Thyroid gland (tissue), 4 donors: ENCODE results near the gene FKBP11. TPM values are rescaled to one million over a fixed set of nuclear protein-coding genes. Genes with fewer than 3 reads are reported as not detected.

ENCODE experiments used
- DNase-seq, 2 donors: peaks; one replicate each; pipeline ENCODE4 v3.0.0-alpha.2; 2019
- H3K27ac ChIP-seq, 3 donors: fragments of 200-600 bp; sonication (generic); 1 replicate in 2 of 3; 2 replicates in 1 of 3; pipeline ENCODE4 v1.5.1; 2016 to 2019; ENCODE audit warnings: mild to moderate bottlenecking in 1 of 3, moderate library complexity in 1 of 3
- H3K27me3 ChIP-seq: fragments of 200-600 bp; sonication (generic); one replicate; pipeline ENCODE4 v1.5.1; 2019
- H3K36me3 ChIP-seq, 2 donors: fragments of 200-600 bp; sonication (generic); one replicate each; pipeline ENCODE4 v1.5.1; 2016 to 2019
- H3K4me1 ChIP-seq, 2 donors: fragments of 200-600 bp; sonication (generic); one replicate each; pipeline ENCODE4 v1.5.1; 2017 to 2019
- H3K4me3 ChIP-seq, 3 donors: fragments of 200-600 bp; sonication (generic); replicated peaks in 1 of 3; 1 replicate in 2 of 3; 2 replicates in 1 of 3; pipeline ENCODE4 v1.5.1; 2016; ENCODE audit warnings: mild to moderate bottlenecking in 1 of 3
- H3K9me3 ChIP-seq: fragments of 200-600 bp; sonication (generic); one replicate; pipeline ENCODE4 v1.5.1; 2017
- POLR2A ChIP-seq, 2 donors: fragments of 450-650 bp; IDR thresholded peaks; one replicate each; pipeline ENCODE4 v1.6.1; 2017; ENCODE audit warnings: antibody characterized with exemption in 2 of 2, mild to moderate bottlenecking in 2 of 2, moderate library complexity in 1 of 2
- WGBS, 2 donors: methylation state at CpG; one replicate each; pipeline ENCODE4 v1.1.5; 2017; 5-methylcytosine and 5-hydroxymethylcytosine counted together
- intact Hi-C: fragments of 100-400 bp; cut with DNase I; formaldehyde crosslinking; loops from one replicate; pipeline ENCODE4 v1.15.1; 2023
- total RNA-seq, 4 donors: library from RNA; depleted of rRNA; stranded (reverse); fragments of >200 nt; gene quantifications; one replicate each; pipeline ENCODE4 v1.2.3, GENCODE V29; 2016
- TF ChIP-seq, protein P1 (sequence below), 6 experiments: fragments of 200-600 bp in 3 of 6; fragments of 450-650 bp in 3 of 6; sonication (generic) in 3 of 6; IDR thresholded peaks; one replicate each; pipeline ENCODE4 v1.5.1; 2016 to 2019; ENCODE audit warnings: antibody characterized with exemption in 6 of 6, mild to moderate bottlenecking in 2 of 6, inconsistent platforms in 1 of 6, moderate library complexity in 1 of 6

Gene FKBP11
- total RNA-seq: 10 to 100 TPM in 3 of 4 donors, 1 to 10 TPM in 1; 9.0 to 20.1 (median 16.5) TPM

DNA sequence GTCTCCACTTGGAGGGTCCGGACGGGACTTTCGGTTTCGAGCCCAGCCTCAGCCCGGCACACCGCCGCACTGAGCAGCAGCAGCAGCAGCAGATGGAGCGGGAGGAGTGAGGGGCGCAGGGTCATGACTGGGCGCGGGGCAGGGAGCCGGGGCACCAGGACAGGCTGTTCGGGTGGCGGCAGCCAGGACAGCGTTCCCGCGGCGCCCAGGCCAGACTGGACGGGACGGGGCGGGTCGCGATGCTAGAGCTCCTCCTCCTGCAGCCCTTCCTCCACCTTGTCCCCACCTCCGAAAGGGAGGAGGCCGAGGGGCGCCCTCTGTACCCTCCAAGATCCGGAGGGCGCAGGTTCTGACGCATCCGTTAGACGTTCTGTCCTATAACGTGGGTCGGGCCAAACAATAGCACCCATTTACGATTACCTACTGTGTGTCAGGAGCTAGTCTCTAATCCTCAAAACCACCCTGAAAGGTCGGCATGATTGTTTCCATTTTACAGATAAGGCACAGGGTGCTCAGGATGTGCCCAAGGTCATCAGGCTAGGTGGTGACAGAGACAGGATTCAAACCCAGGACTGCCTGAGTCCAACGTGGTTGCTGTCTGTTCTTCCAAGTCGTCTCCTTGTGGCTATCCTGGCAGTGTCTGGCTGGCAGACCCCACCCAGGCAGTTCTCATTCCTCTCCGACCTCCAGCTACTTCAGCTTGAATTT, at the start of gene FKBP11:
Gene FKBP11, minus strand, starts transcription at position 189 of the 708 bp plus-strand sequence. Its CDS starts 64 bp downstream, at position 125.
- H3K4me3 ChIP-seq: peak within 1 kb of the TSS; percentile 80 to 97 (median 86)
- peak in 1 of 2 donors; percentile 56 for TF ChIP-seq POLR2A (IDR thresholded peaks at IDR 0.05)
- TF ChIP-seq, protein P1, sequence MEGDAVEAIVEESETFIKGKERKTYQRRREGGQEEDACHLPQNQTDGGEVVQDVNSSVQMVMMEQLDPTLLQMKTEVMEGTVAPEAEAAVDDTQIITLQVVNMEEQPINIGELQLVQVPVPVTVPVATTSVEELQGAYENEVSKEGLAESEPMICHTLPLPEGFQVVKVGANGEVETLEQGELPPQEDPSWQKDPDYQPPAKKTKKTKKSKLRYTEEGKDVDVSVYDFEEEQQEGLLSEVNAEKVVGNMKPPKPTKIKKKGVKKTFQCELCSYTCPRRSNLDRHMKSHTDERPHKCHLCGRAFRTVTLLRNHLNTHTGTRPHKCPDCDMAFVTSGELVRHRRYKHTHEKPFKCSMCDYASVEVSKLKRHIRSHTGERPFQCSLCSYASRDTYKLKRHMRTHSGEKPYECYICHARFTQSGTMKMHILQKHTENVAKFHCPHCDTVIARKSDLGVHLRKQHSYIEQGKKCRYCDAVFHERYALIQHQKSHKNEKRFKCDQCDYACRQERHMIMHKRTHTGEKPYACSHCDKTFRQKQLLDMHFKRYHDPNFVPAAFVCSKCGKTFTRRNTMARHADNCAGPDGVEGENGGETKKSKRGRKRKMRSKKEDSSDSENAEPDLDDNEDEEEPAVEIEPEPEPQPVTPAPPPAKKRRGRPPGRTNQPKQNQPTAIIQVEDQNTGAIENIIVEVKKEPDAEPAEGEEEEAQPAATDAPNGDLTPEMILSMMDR (IDR thresholded peaks at IDR 0.05): no peak
- no peaks in the 10 kb centered on the region for H3K27me3 ChIP-seq
- peaks cover 0 to under 1% of the 10 kb centered on the region in 2 donors for H3K36me3 ChIP-seq
- DNase-seq: peak; percentile 70 to 71
- intact Hi-C loops: no loop called here
- H3K9me3 ChIP-seq: no peaks in the 10 kb centered on the region
- H3K4me1 ChIP-seq: peaks cover 0 to 4% of the 10 kb centered on the region in 2 donors
- WGBS, 2 donors: 8 to 11% methylated on average over 18 to 22 of the region's 38 CpGs
- peak within 1 kb of the TSS in 1 of 3 donors; percentile 73 for H3K27ac ChIP-seq

DNA sequence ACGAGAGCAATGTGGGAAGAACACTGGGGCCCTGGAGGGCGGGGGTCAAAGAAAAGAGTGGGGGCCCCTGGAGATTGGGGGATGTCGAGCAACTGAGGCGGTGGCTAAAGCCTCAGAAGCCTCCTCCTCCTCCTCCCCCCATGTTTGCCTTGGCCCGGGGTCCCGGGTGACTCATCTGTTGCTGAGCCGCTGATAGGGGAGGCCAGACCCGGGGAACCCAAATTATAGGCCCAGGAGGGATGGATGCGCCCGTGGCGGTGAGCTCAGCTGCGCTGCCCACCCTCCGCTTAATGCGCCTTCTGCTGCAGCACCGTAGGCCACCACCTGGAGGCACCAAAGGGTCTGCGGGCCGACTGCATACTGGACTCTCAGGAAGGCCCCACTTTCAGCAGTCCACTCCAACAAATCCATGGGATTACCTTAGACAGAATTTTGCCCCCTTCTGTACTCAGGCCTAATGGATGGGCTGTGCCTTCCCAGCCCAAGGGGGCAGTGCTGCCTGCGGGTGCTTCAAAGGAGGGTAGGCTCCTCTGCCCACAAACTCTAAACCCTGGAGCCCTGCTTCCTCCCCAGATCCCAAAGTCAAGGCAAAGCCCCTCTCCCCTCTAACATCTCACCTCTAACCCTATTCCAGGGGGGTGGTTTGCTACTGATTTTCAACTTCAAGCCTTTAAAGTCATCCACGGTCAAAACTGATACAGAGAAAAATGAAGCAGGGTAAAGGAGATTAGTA, 48.8 kb upstream of the FKBP11 start:
- Histone ChIP-seq H3K27ac (no peak overlapping the region), H3K36me3 (no peaks in the 10 kb centered on the region), H3K27me3 (peaks cover 52% of the 10 kb centered on the region), H3K9me3 (no peaks in the 10 kb centered on the region), H3K4me1 (peaks cover 35 to 39% of the 10 kb centered on the region in 2 donors), H3K4me3 (no peak overlapping the region)
- WGBS, 2 donors: 15 to 19% methylated on average over 8 to 14 of the region's 19 CpGs
- peak; percentile 46 for DNase-seq
- intact Hi-C loops: no loop called here
- TF ChIP-seq, protein P1 (IDR thresholded peaks at IDR 0.05): peak in 5 of 6 experiments; percentile 10 to 64 (median 34)
- no peak for TF ChIP-seq POLR2A (IDR thresholded peaks at IDR 0.05)

DNA sequence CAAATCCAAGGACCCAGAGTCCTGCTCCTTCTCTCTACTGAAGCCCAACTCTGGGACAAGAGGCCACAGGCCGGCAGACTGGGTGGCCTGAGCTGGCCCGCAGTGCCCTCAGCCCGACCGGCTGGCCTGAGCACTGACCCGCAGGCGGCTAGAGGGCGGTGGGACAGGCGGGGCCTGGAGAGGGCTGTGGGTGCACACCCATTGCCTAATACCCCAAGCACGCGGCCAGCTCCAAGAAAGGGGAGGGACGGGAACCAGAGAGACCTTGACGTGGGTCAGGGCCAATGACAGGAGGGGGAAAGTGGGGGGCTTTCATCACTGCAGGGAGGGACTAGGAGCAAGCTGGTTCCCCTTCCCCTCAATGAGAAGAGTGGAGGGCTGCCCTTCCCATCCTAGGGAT, 48.2 kb upstream of the FKBP11 start:
- TF ChIP-seq POLR2A (IDR thresholded peaks at IDR 0.05): no peak
- TF ChIP-seq, protein P1 (IDR thresholded peaks at IDR 0.05): no peak
- H3K27ac ChIP-seq: no peak overlapping the region
- no peaks in the 10 kb centered on the region for H3K9me3 ChIP-seq
- WGBS, 2 donors: 12 to 21% methylated on average over 6 of the region's 12 CpGs
- H3K27me3 ChIP-seq: peaks cover 46% of the 10 kb centered on the region
- peaks cover 29 to 33% of the 10 kb centered on the region in 2 donors for H3K4me1 ChIP-seq
- H3K36me3 ChIP-seq: no peaks in the 10 kb centered on the region
- H3K4me3 ChIP-seq: no peak overlapping the region
- no peak for DNase-seq
- intact Hi-C loops: no loop called here

DNA sequence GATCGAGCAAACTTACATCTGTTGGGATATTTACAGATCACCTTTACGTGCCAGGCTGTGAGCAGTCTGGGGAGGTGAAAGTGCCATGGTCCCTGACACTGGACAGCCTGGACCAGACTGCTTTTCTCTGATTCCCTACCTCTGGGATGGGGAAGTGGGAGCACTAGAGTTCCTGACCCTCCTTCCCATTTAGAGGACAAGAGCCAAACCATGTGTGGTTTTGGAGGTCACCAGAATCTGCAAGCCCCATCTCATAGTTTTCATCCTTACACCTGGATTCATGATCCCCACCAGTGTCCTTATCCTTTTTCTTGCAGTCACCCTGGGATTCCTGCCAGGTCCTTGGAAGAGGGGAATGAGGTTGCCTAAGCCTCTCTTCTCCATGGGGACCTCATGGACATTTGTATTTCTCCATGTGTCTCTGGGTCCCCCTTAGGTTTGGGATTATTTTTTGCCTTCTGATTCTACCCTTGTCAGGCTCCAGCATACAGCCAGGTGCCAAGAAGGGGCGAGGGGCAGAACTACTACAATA, 47.7 kb upstream of the FKBP11 start:
- Histone ChIP-seq H3K4me1 (peaks cover 24 to 28% of the 10 kb centered on the region in 2 donors), H3K36me3 (no peaks in the 10 kb centered on the region), H3K27ac (no peak overlapping the region), H3K27me3 (peaks cover 41% of the 10 kb centered on the region), H3K9me3 (no peaks in the 10 kb centered on the region), H3K4me3 (no peak overlapping the region)
- WGBS, 2 donors: 30 to 33% methylated on average over 3 of the region's 3 CpGs
- DNase-seq: no peak
- intact Hi-C loops: no loop called here
- TF ChIP-seq POLR2A (IDR thresholded peaks at IDR 0.05): no peak
- TF ChIP-seq, protein P1 (IDR thresholded peaks at IDR 0.05): no peak
